Fibroblast of lung (primary cell): ENCODE results near the gene PIM3. TPM values are rescaled to one million over a fixed set of nuclear protein-coding genes. Genes with fewer than 3 reads are reported as not detected.
"Not testable (repeated sequence)": the region's sequence is repeated elsewhere in the genome, so short reads cannot be mapped to it uniquely, and the experiment has no call there.

Experiments
- DNase-seq, 2 donors: peaks; one replicate each; pipeline versions ENCODE4 v3.0.0 to v3.0.0-alpha.2; 2010; ENCODE audit warnings: low read depth in 2 of 2
- H2AFZ ChIP-seq: 2 replicates; pipeline ENCODE4 v1.5.1; 2012; ENCODE audit warnings: low read length, control low read depth, inconsistent platforms
- H3K27ac ChIP-seq: 2 replicates; pipeline ENCODE4 v1.5.1; 2011; ENCODE audit warnings: low read length, control low read depth; ENCODE audit not compliant: insufficient read depth
- H3K27me3 ChIP-seq: 2 replicates; pipeline ENCODE4 v1.5.1; 2011; ENCODE audit warnings: mild to moderate bottlenecking, low read length; ENCODE audit not compliant: control insufficient read depth, insufficient read depth
- H3K36me3 ChIP-seq: 2 replicates; pipeline ENCODE4 v1.5.1; 2011; ENCODE audit warnings: low read length; ENCODE audit not compliant: control insufficient read depth, insufficient read depth
- H3K4me1 ChIP-seq: 2 replicates; pipeline ENCODE4 v1.5.1; 2011; ENCODE audit warnings: low read length; ENCODE audit not compliant: control insufficient read depth, insufficient read depth; ENCODE audit errors: extremely low read depth
- H3K4me2 ChIP-seq: 2 replicates; pipeline ENCODE4 v1.5.1; 2011; ENCODE audit warnings: low read length, control low read depth; ENCODE audit not compliant: insufficient read depth; ENCODE audit errors: extremely low read depth
- H3K4me3 ChIP-seq, 4 experiments: fragments of 200-600 bp in 1 of 4; sonication (generic) in 1 of 4; replicated peaks in 1 of 4; 2 replicates each; pipeline ENCODE4 v1.5.1; 2011 to 2016; ENCODE audit warnings: low read length in 4 of 4, low read depth in 3 of 4, mild to moderate bottlenecking in 3 of 4, control low read depth in 2 of 4, inconsistent platforms in 1 of 4, mixed read lengths in 1 of 4; ENCODE audit not compliant: insufficient read depth in 1 of 4; ENCODE audit errors: control extremely low read depth in 1 of 4
- H3K79me2 ChIP-seq: 2 replicates; pipeline ENCODE4 v1.5.1; 2012; ENCODE audit warnings: mild to moderate bottlenecking, low read length, inconsistent platforms; ENCODE audit not compliant: control insufficient read depth, insufficient read depth
- H3K9ac ChIP-seq: 2 replicates; pipeline ENCODE4 v1.5.1; 2011; ENCODE audit warnings: mild to moderate bottlenecking, low read length, control low read depth; ENCODE audit not compliant: insufficient read depth
- H3K9me3 ChIP-seq: 2 replicates; pipeline ENCODE4 v1.5.1; 2012; ENCODE audit warnings: low read depth, low read length; ENCODE audit not compliant: control insufficient read depth, insufficient read depth
- H4K20me1 ChIP-seq: 2 replicates; pipeline ENCODE4 v1.5.1; 2011; ENCODE audit warnings: low read length; ENCODE audit not compliant: control insufficient read depth, insufficient read depth; ENCODE audit errors: extremely low read depth
- EZH2 ChIP-seq: IDR thresholded peaks from 2 replicates; pipeline ENCODE4 v1.5.1; 2012; ENCODE audit warnings: low read length, control low read depth, mild to moderate bottlenecking; ENCODE audit errors: missing control alignments
- polyA plus RNA-seq, 2 donors: library from polyadenylated mRNA; depleted of rRNA in 1 of 2; stranded (reverse) in 1 of 2; unstranded in 1 of 2; fragments of >200 nt; gene quantifications; 2 replicates each; pipeline ENCODE4 v1.2.1, GENCODE V29; 2011 to 2012; ENCODE audit warnings: missing spikeins in 1 of 2
- total RNA-seq: library from RNA; depleted of rRNA; stranded (reverse); fragments of >200 nt; gene quantifications from 2 replicates; pipeline ENCODE4 v1.2.1, GENCODE V29; 2014
- TF ChIP-seq, protein P1 (sequence below), 2 donors: IDR thresholded peaks in 1 of 2; conservative IDR thresholded peaks in 1 of 2; 1 replicate in 1 of 2; 2 replicates in 1 of 2; pipeline ENCODE4 v1.5.1; 2011 to 2012; ENCODE audit warnings: low read length in 2 of 2, control low read depth in 1 of 2, inconsistent platforms in 1 of 2, low read depth in 1 of 2, mild to moderate bottlenecking in 1 of 2

The PIM3 gene
- total and polyA plus RNA-seq, 2 donors (not counting 1 experiment from before 2014, with no cell fraction given) = 6.8 to 47.7 TPM

DNA sequence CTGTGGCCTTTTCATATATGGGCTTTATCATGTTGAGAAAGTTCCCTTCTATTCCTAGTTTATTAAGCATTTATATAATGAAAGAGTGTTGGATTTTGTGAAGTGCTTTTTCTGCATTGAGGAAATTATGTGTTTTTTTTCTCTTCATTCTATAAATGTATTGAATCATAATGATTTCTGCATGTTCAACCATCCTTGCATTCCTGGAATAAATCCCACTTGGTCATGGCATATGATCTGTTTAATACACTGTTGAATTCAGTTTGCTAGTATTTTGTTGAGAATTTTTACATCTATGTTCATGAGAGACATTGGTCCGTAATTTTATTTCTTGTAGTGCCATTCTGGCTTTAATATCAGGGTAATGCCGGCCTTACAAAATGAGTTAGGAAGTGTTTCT is 25.8 kb downstream of the PIM3 start:
- DNase-seq = no peak
- Histone ChIP-seq H3K4me2 (no peak overlapping the region), H3K36me3 (no peaks in the 10 kb centered on the region), H3K27ac (no peak overlapping the region), H4K20me1 (no peaks in the 10 kb centered on the region), H3K27me3 (peaks cover 10% of the 10 kb centered on the region), H3K4me1 (no peaks in the 10 kb centered on the region), H3K9me3 (no peaks in the 10 kb centered on the region), H2AFZ (no peak overlapping the region), H3K79me2 (no peaks in the 10 kb centered on the region), H3K9ac (no peak overlapping the region), H3K4me3 (no peak overlapping the region)
- TF ChIP-seq, protein P1, sequence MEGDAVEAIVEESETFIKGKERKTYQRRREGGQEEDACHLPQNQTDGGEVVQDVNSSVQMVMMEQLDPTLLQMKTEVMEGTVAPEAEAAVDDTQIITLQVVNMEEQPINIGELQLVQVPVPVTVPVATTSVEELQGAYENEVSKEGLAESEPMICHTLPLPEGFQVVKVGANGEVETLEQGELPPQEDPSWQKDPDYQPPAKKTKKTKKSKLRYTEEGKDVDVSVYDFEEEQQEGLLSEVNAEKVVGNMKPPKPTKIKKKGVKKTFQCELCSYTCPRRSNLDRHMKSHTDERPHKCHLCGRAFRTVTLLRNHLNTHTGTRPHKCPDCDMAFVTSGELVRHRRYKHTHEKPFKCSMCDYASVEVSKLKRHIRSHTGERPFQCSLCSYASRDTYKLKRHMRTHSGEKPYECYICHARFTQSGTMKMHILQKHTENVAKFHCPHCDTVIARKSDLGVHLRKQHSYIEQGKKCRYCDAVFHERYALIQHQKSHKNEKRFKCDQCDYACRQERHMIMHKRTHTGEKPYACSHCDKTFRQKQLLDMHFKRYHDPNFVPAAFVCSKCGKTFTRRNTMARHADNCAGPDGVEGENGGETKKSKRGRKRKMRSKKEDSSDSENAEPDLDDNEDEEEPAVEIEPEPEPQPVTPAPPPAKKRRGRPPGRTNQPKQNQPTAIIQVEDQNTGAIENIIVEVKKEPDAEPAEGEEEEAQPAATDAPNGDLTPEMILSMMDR (conservative IDR thresholded peaks at IDR 0.05 in 1 of 2, IDR thresholded peaks at IDR 0.05 in 1 of 2; ENCODE audit: low read depth in 1 of 2, low read length in 2 of 2) = no peak
- TF ChIP-seq EZH2 = no peak

DNA sequence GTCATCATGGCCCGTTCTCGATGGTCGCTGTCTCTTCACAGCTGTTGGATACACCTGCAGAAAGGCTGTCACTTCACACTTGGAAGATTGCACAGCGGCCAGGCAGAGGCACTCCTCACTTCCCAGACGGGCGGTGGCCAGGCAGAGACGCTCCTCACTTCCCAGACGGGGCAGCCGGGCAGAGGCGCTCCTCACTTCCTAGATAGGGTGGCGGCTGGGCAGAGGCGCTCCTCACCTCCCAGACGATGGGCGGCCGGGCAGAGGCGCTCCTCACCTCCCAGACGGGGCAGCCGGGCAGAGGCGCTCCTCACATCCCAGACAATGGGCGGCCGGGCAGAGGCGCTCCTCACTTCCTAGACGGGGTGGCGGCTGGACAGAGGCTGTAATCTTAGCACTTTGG is 29.3 kb downstream of the PIM3 start:
- H3K9ac ChIP-seq, H3K36me3 ChIP-seq, H2AFZ ChIP-seq, H3K4me1 ChIP-seq, DNase-seq, H3K4me3 ChIP-seq, H3K4me2 ChIP-seq, H3K79me2 ChIP-seq, H3K9me3 ChIP-seq, H4K20me1 ChIP-seq, H3K27ac ChIP-seq, H3K27me3 ChIP-seq: not testable (repeated sequence)

GRCh38 chr22:49991167-49991566 is 30.6 kb downstream of the PIM3 start:
- Histone ChIP-seq H2AFZ (no peak overlapping the region), H3K4me1 (no peaks in the 10 kb centered on the region), H3K36me3 (no peaks in the 10 kb centered on the region), H3K4me3 (no peak overlapping the region), H3K4me2 (no peak overlapping the region), H3K27ac (no peak overlapping the region), H4K20me1 (no peaks in the 10 kb centered on the region), H3K9ac (no peak overlapping the region), H3K9me3 (no peaks in the 10 kb centered on the region), H3K79me2 (no peaks in the 10 kb centered on the region), H3K27me3 (no peaks in the 10 kb centered on the region)
- TF ChIP-seq EZH2 = no peak
- TF ChIP-seq, protein P1 (conservative IDR thresholded peaks at IDR 0.05 in 1 of 2, IDR thresholded peaks at IDR 0.05 in 1 of 2; ENCODE audit: low read depth in 1 of 2, low read length in 2 of 2) = no peak
- DNase-seq = no peak
